ENCODE results near the gene TAF8. TPM values are rescaled to one million over a fixed set of nuclear protein-coding genes. Genes with fewer than 3 reads are reported as not detected.

Gene TAF8
- total RNA-seq, 1 experiment from 2014 or later = 20.7 TPM

DNA sequence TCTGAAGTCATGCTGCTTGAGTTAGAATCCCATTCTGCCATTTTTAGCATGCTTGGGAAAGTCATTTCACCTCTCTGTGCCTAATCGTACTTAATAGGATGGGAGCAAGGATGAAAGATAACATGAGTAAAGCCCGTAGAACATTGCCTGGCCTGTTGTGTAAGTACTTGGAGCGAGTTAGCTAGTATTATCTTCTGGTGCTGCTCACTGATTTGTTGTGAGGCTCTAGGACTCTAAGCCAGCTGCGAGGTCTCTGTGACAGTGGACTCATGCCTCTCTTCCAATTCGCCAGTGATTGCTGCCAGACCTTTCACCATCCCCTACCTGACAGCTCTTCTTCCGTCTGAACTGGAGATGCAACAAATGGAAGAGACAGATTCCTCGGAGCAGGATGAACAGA lies 17.8 kb downstream of the TAF8 start:
- H3K27ac ChIP-seq (ENCODE audit: low read length) = no peak overlapping the region
- no peak overlapping the region for H3K4me3 ChIP-seq (ENCODE audit: low read length)
- peaks cover 18% of the 10 kb centered on the region for H3K36me3 ChIP-seq (ENCODE audit: low read depth, low read length)
- no peak overlapping the region for H3K4me2 ChIP-seq (ENCODE audit: low read length)
- ATAC-seq = no peak
- TF ChIP-seq, protein P1, sequence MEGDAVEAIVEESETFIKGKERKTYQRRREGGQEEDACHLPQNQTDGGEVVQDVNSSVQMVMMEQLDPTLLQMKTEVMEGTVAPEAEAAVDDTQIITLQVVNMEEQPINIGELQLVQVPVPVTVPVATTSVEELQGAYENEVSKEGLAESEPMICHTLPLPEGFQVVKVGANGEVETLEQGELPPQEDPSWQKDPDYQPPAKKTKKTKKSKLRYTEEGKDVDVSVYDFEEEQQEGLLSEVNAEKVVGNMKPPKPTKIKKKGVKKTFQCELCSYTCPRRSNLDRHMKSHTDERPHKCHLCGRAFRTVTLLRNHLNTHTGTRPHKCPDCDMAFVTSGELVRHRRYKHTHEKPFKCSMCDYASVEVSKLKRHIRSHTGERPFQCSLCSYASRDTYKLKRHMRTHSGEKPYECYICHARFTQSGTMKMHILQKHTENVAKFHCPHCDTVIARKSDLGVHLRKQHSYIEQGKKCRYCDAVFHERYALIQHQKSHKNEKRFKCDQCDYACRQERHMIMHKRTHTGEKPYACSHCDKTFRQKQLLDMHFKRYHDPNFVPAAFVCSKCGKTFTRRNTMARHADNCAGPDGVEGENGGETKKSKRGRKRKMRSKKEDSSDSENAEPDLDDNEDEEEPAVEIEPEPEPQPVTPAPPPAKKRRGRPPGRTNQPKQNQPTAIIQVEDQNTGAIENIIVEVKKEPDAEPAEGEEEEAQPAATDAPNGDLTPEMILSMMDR (conservative IDR thresholded peaks at IDR 0.05; ENCODE audit: low read depth, low read length) = no peak
- no peaks in the 10 kb centered on the region for H4K20me1 ChIP-seq (ENCODE audit: low read length)
- H3F3A ChIP-seq (ENCODE audit: low read length, unreplicated experiment) = no peaks in the 10 kb centered on the region
- H2AFZ ChIP-seq (ENCODE audit: low read length) = no peak overlapping the region
- no peaks in the 10 kb centered on the region for H3K27me3 ChIP-seq (ENCODE audit: low read length)
- H3K9ac ChIP-seq (ENCODE audit: low read length) = no peak overlapping the region
- no TSS peak for BruUV-seq (replicated peaks)
- POLR2A ChIA-PET (ENCODE audit: unreplicated experiment) = no interaction called here
- H3K79me2 ChIP-seq (ENCODE audit: low read length) = no peaks in the 10 kb centered on the region
- CTCF ChIA-PET = interaction anchor here (0.6 kb wide), 1 partner anchor 204 kb away, joined by 3 read pairs; no protein-coding TSS in a partner anchor
- no peaks in the 10 kb centered on the region for H3K9me3 ChIP-seq (ENCODE audit: low read length)
- no peak for DNase-seq
- intact Hi-C loops (cut with micrococcal nuclease) = no loop called here
- no peaks in the 10 kb centered on the region for H3K9me2 ChIP-seq (replicated peaks; ENCODE audit: low read length)
- H3K4me1 ChIP-seq (ENCODE audit: insufficient read depth, low read length) = no peaks in the 10 kb centered on the region

DNA sequence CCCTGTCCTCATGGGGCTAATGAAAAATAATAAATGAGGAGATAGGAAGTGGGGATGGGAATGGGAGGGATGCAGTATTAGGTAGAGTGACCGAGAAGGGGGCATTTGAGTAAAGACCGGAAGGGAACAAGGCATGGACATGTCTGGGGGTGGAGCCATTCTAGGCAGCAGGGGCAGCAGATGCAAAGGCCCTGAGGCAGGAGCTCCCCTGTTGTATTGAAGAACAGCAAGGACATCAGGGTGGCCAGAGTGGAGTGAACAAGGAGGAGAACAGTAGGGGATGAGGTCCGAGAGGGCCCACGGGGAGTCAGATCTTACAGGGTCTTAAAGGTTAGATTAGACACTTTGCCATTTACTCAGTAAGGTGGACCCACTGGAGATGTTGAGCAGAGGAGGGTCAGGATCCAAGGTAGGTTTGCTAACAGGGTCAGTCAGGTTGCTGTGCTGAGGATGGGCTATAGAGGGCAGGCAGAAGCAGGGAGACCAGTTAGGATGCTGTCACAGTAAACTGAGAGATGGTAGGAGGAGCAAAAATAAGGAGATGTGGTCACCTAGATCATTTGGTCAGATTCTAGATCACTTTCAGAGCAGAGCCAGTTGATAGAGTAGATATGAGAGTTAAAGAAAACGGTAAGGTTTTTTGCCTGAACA lies 18.7 kb downstream of the TAF8 start:
- ChIA-PET CTCF (no interaction called here), POLR2A (ENCODE audit: unreplicated experiment) (no interaction called here)
- Histone ChIP-seq H4K20me1 (ENCODE audit: low read length) (no peaks in the 10 kb centered on the region), H3K4me3 (ENCODE audit: low read length) (no peak overlapping the region), H3K27me3 (ENCODE audit: low read length) (no peaks in the 10 kb centered on the region), H3K9me3 (ENCODE audit: low read length) (no peaks in the 10 kb centered on the region), H3F3A (ENCODE audit: low read length, unreplicated experiment) (no peaks in the 10 kb centered on the region), H3K4me2 (ENCODE audit: low read length) (no peak overlapping the region), H3K9me2 (replicated peaks; ENCODE audit: low read length) (no peaks in the 10 kb centered on the region), H3K79me2 (ENCODE audit: low read length) (no peaks in the 10 kb centered on the region), H3K27ac (ENCODE audit: low read length) (no peak overlapping the region), H3K36me3 (ENCODE audit: low read depth, low read length) (peaks cover 20% of the 10 kb centered on the region), H3K9ac (ENCODE audit: low read length) (no peak overlapping the region), H2AFZ (ENCODE audit: low read length) (no peak overlapping the region), H3K4me1 (ENCODE audit: insufficient read depth, low read length) (no peaks in the 10 kb centered on the region)
- DNase-seq (no peak), ATAC-seq (peak; percentile 43)
- BruUV-seq (replicated peaks) = no TSS peak
- intact Hi-C loops (cut with micrococcal nuclease) = no loop called here
- TF ChIP-seq EZH2 (IDR thresholded peaks at IDR 0.05; ENCODE audit: low read length, unreplicated experiment) = no peak
- TF ChIP-seq EZH2phosphoT487 (IDR thresholded peaks at IDR 0.05; ENCODE audit: borderline replicate concordance, low read length) = no peak
- TF ChIP-seq, protein P1 (conservative IDR thresholded peaks at IDR 0.05; ENCODE audit: low read depth, low read length) = peak; percentile 31

DNA sequence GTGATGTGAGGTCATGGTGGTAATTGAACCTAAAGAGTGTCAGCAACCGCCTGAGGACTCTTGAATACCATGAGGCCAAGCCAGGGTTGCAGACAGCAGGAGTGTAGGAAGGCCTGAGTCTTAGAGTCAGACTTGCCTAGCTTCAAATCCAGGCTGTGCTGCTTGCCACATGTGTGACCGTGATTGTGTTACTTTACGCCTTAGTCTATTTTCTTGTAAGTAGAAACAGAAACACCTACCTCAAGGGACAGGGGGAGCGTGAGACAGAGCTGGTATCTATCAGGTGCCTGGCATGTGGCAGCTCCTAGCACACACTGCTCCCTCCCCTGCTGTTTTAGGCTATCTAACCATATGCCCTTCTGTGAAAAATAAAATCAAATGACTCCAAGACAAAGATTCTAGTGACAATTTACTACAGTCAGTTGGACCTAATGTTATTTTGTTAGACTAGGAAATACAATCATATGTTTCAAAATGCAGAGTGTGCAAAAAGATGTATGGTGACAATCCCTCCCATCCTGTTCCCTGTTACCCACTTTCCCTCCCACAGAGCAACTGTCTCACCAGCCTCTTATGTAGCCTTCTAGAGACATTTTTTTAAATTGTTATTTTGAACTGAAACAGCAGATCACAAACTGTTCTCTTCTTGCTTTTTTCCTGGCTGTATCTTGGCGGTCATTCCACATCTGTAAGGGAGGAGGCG lies 21.7 kb downstream of the TAF8 start:
- DNase-seq = no peak
- no TSS peak for BruUV-seq (replicated peaks)

More for the DNA sequence above, 21.7 kb downstream of the TAF8 start:
- no peaks in the 10 kb centered on the region for H3K9me3 ChIP-seq (ENCODE audit: low read length)
- no peaks in the 10 kb centered on the region for H3K27me3 ChIP-seq (ENCODE audit: low read length)
- H3K79me2 ChIP-seq (ENCODE audit: low read length) = no peaks in the 10 kb centered on the region
- H3F3A ChIP-seq (ENCODE audit: low read length, unreplicated experiment) = no peaks in the 10 kb centered on the region
- no peaks in the 10 kb centered on the region for H4K20me1 ChIP-seq (ENCODE audit: low read length)
- peaks cover 4% of the 10 kb centered on the region; the same call in 1 of the 2 replicates for H3K4me1 ChIP-seq (ENCODE audit: insufficient read depth, low read length)
- H2AFZ ChIP-seq (ENCODE audit: low read length) = no peak overlapping the region
- H3K9me2 ChIP-seq (replicated peaks; ENCODE audit: low read length) = no peaks in the 10 kb centered on the region
- H3K27ac ChIP-seq (ENCODE audit: low read length) = no peak overlapping the region
- no peak for ATAC-seq
- ChIA-PET CTCF (no interaction called here), POLR2A (ENCODE audit: unreplicated experiment) (no interaction called here)
- TF ChIP-seq, protein P1 (conservative IDR thresholded peaks at IDR 0.05; ENCODE audit: low read depth, low read length) = no peak
- peaks cover 11% of the 10 kb centered on the region for H3K36me3 ChIP-seq (ENCODE audit: low read depth, low read length)
- no peak overlapping the region for H3K4me2 ChIP-seq (ENCODE audit: low read length)
- no peak overlapping the region for H3K4me3 ChIP-seq (ENCODE audit: low read length)
- H3K9ac ChIP-seq (ENCODE audit: low read length) = no peak overlapping the region
- intact Hi-C loops (cut with micrococcal nuclease) = no loop called here

Data from PC-3 (cell line).